Muscle layer of colon (tissue), 2 donors: ENCODE results near the gene CDYL.

ENCODE experiments used
- H3K27ac ChIP-seq: one replicate; pipeline ENCODE4 v1.7.0; 2013; ENCODE audit warnings: low read depth, mild to moderate bottlenecking, low read length, moderate library complexity
- H3K27me3 ChIP-seq, 2 donors: one replicate each; pipeline ENCODE4 v1.7.0; 2013; ENCODE audit warnings: low read length in 2 of 2, mild to moderate bottlenecking in 2 of 2; ENCODE audit not compliant: insufficient read depth in 2 of 2, control insufficient read depth in 1 of 2
- H3K36me3 ChIP-seq: one replicate; pipeline ENCODE4 v1.7.0; 2013; ENCODE audit warnings: mild to moderate bottlenecking, low read length; ENCODE audit not compliant: insufficient read depth
- H3K4me1 ChIP-seq: one replicate; pipeline ENCODE4 v1.7.0; 2013; ENCODE audit warnings: mild to moderate bottlenecking, low read length; ENCODE audit not compliant: insufficient read depth
- H3K4me3 ChIP-seq, 2 donors: one replicate each; pipeline ENCODE4 v1.7.0; 2013; ENCODE audit warnings: low read length in 2 of 2, low read depth in 1 of 2, mild to moderate bottlenecking in 1 of 2, moderate library complexity in 1 of 2
- H3K9ac ChIP-seq: one replicate; pipeline ENCODE4 v1.7.0; 2013; ENCODE audit warnings: low read length
- H3K9me3 ChIP-seq: one replicate; pipeline ENCODE4 v1.7.0; 2013; ENCODE audit warnings: mild to moderate bottlenecking, low read length
- donor health status: abdominal sarcoma.
- donor health status: Adenocarcinoma of cecum.

The CDYL gene

GRCh38 chr6:4747588-4747987, 28.6 kb upstream of the CDYL start:
- Histone ChIP-seq H3K9me3 (no peaks in the 10 kb centered on the region), H3K27me3 (no peaks in the 10 kb centered on the region), H3K36me3 (no peaks in the 10 kb centered on the region), H3K4me3 (no peak overlapping the region), H3K9ac (no peak overlapping the region), H3K4me1 (no peaks in the 10 kb centered on the region), H3K27ac (no peak overlapping the region)

GRCh38 chr6:4751823-4752464, 24.3 kb upstream of the CDYL start:
- H3K4me1 ChIP-seq, result no peaks in the 10 kb centered on the region
- no peak overlapping the region for H3K27ac ChIP-seq
- no peaks in the 10 kb centered on the region for H3K9me3 ChIP-seq
- H3K9ac ChIP-seq, result no peak overlapping the region
- H3K4me3 ChIP-seq, result no peak overlapping the region
- H3K27me3 ChIP-seq, result no peaks in the 10 kb centered on the region
- no peaks in the 10 kb centered on the region for H3K36me3 ChIP-seq

- no peaks in the 10 kb centered on the region for H3K36me3 ChIP-seq
- no peak overlapping the region for H3K4me3 ChIP-seq
- no peaks in the 10 kb centered on the region for H3K4me1 ChIP-seq
These were observed 20.0 kb upstream of the CDYL start for GRCh38 chr6:4756247-4756646.

GRCh38 chr6:4759997-4760396, 16.2 kb upstream of the CDYL start:
- H3K9ac ChIP-seq, result no peak overlapping the region
- no peak overlapping the region for H3K27ac ChIP-seq
- H3K27me3 ChIP-seq, result no peaks in the 10 kb centered on the region
- H3K9me3 ChIP-seq, result peaks cover 6% of the 10 kb centered on the region
- no peak overlapping the region for H3K4me3 ChIP-seq
- no peaks in the 10 kb centered on the region for H3K4me1 ChIP-seq
- H3K36me3 ChIP-seq, result no peaks in the 10 kb centered on the region

More at GRCh38 chr6:4756247-4756646, 20.0 kb upstream of the CDYL start:
- H3K27me3 ChIP-seq, result no peaks in the 10 kb centered on the region
- no peak overlapping the region for H3K27ac ChIP-seq
- no peaks in the 10 kb centered on the region for H3K9me3 ChIP-seq
- no peak overlapping the region for H3K9ac ChIP-seq

- Histone ChIP-seq H3K27me3 (no peaks in the 10 kb centered on the region), H3K27ac (no peak overlapping the region), H3K36me3 (no peaks in the 10 kb centered on the region), H3K4me1 (no peaks in the 10 kb centered on the region), H3K9me3 (peaks cover 6% of the 10 kb centered on the region), H3K9ac (no peak overlapping the region), H3K4me3 (no peak overlapping the region)
These were observed 15.4 kb upstream of the CDYL start for GRCh38 chr6:4760773-4761172.

GRCh38 chr6:4762294-4762693, 13.9 kb upstream of the CDYL start:
- H3K27ac ChIP-seq, result no peak overlapping the region
- H3K36me3 ChIP-seq, result no peaks in the 10 kb centered on the region
- no peaks in the 10 kb centered on the region for H3K4me1 ChIP-seq
- H3K9me3 ChIP-seq, result peaks cover 6% of the 10 kb centered on the region
- H3K4me3 ChIP-seq, result no peak overlapping the region
- no peaks in the 10 kb centered on the region for H3K27me3 ChIP-seq
- no peak overlapping the region for H3K9ac ChIP-seq

GRCh38 chr6:4763921-4764320, 12.3 kb upstream of the CDYL start:
- Histone ChIP-seq H3K4me1 (no peaks in the 10 kb centered on the region), H3K36me3 (no peaks in the 10 kb centered on the region), H3K27ac (no peak overlapping the region), H3K27me3 (no peaks in the 10 kb centered on the region), H3K9ac (no peak overlapping the region), H3K4me3 (no peak overlapping the region), H3K9me3 (peaks cover 6% of the 10 kb centered on the region)

- Histone ChIP-seq H3K4me3 (no peak overlapping the region), H3K4me1 (no peaks in the 10 kb centered on the region), H3K27me3 (no peaks in the 10 kb centered on the region)
These were observed 7.4 kb upstream of the CDYL start for GRCh38 chr6:4768815-4769214.

GRCh38 chr6:4772750-4773149, 3.5 kb upstream of the CDYL start:
- Histone ChIP-seq H3K4me1 (peaks cover 8% of the 10 kb centered on the region), H3K27ac (no peak overlapping the region), H3K9ac (no peak overlapping the region), H3K9me3 (no peaks in the 10 kb centered on the region), H3K27me3 (no peaks in the 10 kb centered on the region), H3K4me3 (no peak overlapping the region), H3K36me3 (no peaks in the 10 kb centered on the region)

More at GRCh38 chr6:4768815-4769214, 7.4 kb upstream of the CDYL start:
- H3K27ac ChIP-seq, result no peak overlapping the region
- H3K9ac ChIP-seq, result no peak overlapping the region
- no peaks in the 10 kb centered on the region for H3K9me3 ChIP-seq
- no peaks in the 10 kb centered on the region for H3K36me3 ChIP-seq

- Histone ChIP-seq H3K4me1 (peaks cover 11% of the 10 kb centered on the region), H3K9me3 (no peaks in the 10 kb centered on the region), H3K4me3 (no peak overlapping the region), H3K27ac (no peak overlapping the region), H3K9ac (no peak overlapping the region), H3K36me3 (no peaks in the 10 kb centered on the region), H3K27me3 (no peaks in the 10 kb centered on the region)
These were observed 3.0 kb upstream of the CDYL start for GRCh38 chr6:4773181-4773580.

- Histone ChIP-seq H3K27ac (no peak overlapping the region), H3K9ac (no peak overlapping the region), H3K27me3 (no peaks in the 10 kb centered on the region), H3K4me3 (peak overlapping the region in 1 of 2 donors; percentile 54), H3K36me3 (no peaks in the 10 kb centered on the region), H3K9me3 (no peaks in the 10 kb centered on the region), H3K4me1 (peaks cover 11% of the 10 kb centered on the region)
These were observed 1.9 kb upstream of the CDYL start for GRCh38 chr6:4774296-4774695.

GRCh38 chr6:4774715-4775493, 1.3 kb upstream of the CDYL start:
- no peaks in the 10 kb centered on the region for H3K27me3 ChIP-seq
- no peaks in the 10 kb centered on the region for H3K9me3 ChIP-seq
- peak overlapping the region; percentile 10 for H3K27ac ChIP-seq
- H3K4me1 ChIP-seq, result peaks cover 11% of the 10 kb centered on the region
- H3K36me3 ChIP-seq, result no peaks in the 10 kb centered on the region
- peak overlapping the region; percentile 1 for H3K9ac ChIP-seq
- peak overlapping the region; percentile 33 to 54 for H3K4me3 ChIP-seq
